ENCODE results near the gene HPSE.

The HPSE gene

DNA sequence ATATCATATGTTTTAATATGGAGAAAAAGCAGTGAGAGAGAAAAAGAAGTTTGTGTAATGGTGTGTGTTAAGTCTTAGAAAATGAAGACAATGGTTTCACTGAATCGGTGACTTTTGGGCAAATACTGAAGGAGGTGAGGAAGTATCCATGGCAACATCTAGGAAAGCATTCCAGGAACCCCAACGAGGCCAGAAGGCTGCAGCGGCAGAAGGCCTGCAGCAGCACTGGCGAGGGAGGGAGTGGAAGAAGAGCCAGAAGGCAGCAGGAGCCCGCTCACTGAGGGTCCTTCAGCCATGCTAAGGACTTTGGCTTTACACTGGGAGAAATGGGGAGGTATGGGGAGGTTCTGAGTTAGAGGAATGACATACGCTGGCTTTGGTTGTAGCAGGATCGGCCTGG, 76.8 kb downstream of the HPSE start:
- H3K4me1 Mint-ChIP-seq, result peaks cover 20% of the 10 kb centered on the region
- H3K27me3 Mint-ChIP-seq, result no peaks in the 10 kb centered on the region
- H3K27ac Mint-ChIP-seq, result no peak overlapping the region
- no peak overlapping the region for H3K4me3 Mint-ChIP-seq
- H3K36me3 Mint-ChIP-seq (ENCODE audit: low read depth), result peaks cover 19% of the 10 kb centered on the region
- H3K9me3 Mint-ChIP-seq, result no peaks in the 10 kb centered on the region
- DNase-seq (no peak), ATAC-seq (no peak)

DNA sequence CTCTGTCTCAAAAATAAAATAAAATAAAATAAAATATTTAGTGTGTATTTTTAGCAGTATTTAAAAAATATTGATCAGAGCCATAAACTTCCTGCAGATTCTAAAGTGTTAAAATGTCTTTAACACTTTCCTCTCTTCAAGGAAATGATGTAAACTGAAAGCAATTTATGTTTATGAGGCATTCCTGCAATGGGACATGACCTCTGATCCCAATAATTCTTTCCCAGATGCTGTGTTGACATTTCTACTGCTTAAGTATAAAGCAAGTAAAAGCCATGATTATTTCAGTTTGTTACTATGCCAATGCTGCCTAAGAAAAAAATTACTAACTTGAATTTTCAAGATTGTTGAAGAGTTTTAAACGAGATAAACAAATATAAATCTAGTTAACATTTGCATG, 79.1 kb downstream of the HPSE start:
- Mint-ChIP-seq H3K4me3 (no peak overlapping the region), H3K27me3 (no peaks in the 10 kb centered on the region), H3K36me3 (ENCODE audit: low read depth) (peaks cover 13% of the 10 kb centered on the region), H3K27ac (no peak overlapping the region), H3K9me3 (no peaks in the 10 kb centered on the region), H3K4me1 (peaks cover 33% of the 10 kb centered on the region)
- ATAC-seq (no peak), DNase-seq (no peak)

DNA sequence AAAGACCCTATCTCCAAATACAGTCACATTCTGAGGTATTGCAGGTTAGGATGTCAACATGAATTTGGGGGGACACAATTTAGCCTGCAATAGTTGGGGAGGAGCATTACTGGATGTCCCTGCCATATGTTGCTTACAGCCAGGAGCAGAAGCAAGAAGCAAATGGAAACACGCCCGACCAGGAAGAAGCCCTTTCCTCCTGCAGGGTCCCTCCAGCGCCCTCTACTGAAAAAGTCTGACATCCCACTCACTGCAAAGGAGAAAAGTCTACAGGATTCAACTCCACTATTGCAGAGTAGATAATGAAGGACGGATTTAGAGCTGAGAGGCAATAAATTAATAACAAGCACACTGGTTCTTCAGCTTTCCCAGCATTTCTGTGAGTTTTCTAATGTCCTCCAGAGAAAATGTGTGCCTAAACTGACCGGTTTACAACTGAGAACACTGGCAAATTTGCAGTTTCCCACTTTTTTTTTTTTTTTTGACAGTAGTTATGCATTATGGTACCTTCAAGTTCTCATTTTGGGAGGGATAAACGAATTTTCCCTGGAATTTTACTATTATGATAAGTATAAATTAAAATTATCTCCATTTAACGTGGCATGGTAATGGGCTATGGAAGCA, 81.8 kb downstream of the HPSE start:
- DNase-seq (peak; percentile 72), ATAC-seq (peak; percentile 76)
- H3K27ac Mint-ChIP-seq, result no peak overlapping the region
- no peaks in the 10 kb centered on the region for H3K9me3 Mint-ChIP-seq
- no peaks in the 10 kb centered on the region for H3K27me3 Mint-ChIP-seq
- H3K36me3 Mint-ChIP-seq (ENCODE audit: low read depth), result peaks cover 6% of the 10 kb centered on the region
- no peak overlapping the region for H3K4me3 Mint-ChIP-seq
- peaks cover 21% of the 10 kb centered on the region for H3K4me1 Mint-ChIP-seq

DNA sequence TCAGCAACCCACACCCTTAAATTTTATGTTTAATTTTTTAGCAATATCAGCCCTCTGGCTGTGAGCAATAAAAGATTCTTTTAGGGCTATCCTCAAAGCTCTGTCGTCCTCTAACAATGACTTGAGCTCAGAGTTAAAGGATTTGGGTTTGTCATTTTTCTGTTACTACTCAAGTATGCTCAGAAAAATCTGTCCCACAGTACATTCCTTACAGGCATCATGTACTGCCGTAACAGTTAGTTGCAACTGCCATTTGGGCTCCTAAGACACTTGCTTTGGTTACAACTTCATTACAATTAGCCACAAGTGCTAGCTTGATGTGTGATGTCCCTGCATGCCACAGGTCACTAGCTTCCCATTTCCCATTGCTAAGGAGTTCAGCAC, 83.2 kb downstream of the HPSE start:
- H3K27me3 Mint-ChIP-seq, result no peaks in the 10 kb centered on the region
- ATAC-seq (no peak), DNase-seq (no peak)
- no peaks in the 10 kb centered on the region for H3K9me3 Mint-ChIP-seq
- H3K4me1 Mint-ChIP-seq, result peaks cover 19% of the 10 kb centered on the region
- H3K36me3 Mint-ChIP-seq (ENCODE audit: low read depth), result peaks cover 2% of the 10 kb centered on the region
- no peak overlapping the region for H3K4me3 Mint-ChIP-seq
- H3K27ac Mint-ChIP-seq, result no peak overlapping the region

DNA sequence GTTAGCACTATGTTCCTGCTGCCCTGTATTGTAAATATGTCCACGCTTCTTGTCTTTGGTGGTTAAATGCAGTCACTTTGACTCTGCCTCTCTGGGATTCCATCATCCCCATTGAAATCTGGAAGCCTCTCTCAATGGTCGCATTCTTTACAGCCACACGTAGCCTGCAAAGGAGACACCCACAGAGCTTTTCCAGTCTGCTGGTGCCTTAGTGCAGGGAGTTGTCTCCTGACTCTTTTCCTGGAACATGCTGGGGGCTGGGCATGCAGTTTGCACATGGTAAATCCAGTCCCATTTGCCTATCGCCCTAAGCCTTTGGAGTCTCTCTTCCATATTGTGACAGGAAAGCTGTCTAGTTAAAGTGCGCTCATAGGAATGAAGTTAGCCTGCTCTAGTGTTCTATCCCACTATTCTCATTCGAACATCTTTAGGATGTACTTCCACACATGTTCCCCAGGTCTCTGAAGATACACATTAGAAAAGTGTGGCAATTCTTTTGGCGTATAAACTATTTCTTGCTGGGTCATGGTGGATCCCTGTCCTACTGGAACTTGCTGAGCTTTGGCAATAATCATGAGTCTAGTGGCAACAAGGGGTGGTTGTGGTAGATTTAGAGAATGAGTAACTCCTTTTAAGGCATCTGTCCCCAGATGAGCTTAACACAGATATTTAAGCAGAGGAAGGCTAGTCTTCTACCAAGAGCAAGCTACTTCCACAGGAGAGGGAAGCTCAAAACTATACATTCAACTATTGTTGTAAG, 83.8 kb downstream of the HPSE start:
- no peak for DNase-seq
- Mint-ChIP-seq H3K27me3 (no peaks in the 10 kb centered on the region), H3K27ac (no peak overlapping the region), H3K4me1 (peaks cover 19% of the 10 kb centered on the region), H3K4me3 (no peak overlapping the region), H3K9me3 (no peaks in the 10 kb centered on the region), H3K36me3 (ENCODE audit: low read depth) (peaks cover 2% of the 10 kb centered on the region)
- no peak for ATAC-seq

DNA sequence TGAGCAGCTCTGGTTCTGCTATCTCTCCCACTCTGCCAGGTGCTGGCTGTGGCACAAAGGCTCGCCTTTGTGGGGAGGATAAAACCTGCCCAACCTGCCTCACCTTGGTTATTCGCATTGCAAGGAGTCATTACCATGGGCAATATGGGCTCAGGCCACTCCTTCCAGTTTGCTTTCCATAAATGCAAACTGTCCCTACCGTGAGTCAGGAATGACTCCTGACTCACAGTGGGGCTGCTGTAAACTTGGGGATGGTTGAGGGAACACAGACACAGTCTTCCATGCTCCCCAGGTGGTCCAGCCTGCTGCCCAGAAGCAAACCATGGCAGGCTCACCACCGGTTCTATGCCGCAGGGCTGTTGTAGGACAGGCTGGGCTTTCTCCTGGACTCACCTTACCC, 86.2 kb downstream of the HPSE start:
- Mint-ChIP-seq H3K4me1 (peaks cover 20% of the 10 kb centered on the region), H3K27ac (no peak overlapping the region), H3K36me3 (ENCODE audit: low read depth) (no peaks in the 10 kb centered on the region), H3K9me3 (no peaks in the 10 kb centered on the region), H3K4me3 (no peak overlapping the region), H3K27me3 (no peaks in the 10 kb centered on the region)
- ATAC-seq (no peak), DNase-seq (no peak)

DNA sequence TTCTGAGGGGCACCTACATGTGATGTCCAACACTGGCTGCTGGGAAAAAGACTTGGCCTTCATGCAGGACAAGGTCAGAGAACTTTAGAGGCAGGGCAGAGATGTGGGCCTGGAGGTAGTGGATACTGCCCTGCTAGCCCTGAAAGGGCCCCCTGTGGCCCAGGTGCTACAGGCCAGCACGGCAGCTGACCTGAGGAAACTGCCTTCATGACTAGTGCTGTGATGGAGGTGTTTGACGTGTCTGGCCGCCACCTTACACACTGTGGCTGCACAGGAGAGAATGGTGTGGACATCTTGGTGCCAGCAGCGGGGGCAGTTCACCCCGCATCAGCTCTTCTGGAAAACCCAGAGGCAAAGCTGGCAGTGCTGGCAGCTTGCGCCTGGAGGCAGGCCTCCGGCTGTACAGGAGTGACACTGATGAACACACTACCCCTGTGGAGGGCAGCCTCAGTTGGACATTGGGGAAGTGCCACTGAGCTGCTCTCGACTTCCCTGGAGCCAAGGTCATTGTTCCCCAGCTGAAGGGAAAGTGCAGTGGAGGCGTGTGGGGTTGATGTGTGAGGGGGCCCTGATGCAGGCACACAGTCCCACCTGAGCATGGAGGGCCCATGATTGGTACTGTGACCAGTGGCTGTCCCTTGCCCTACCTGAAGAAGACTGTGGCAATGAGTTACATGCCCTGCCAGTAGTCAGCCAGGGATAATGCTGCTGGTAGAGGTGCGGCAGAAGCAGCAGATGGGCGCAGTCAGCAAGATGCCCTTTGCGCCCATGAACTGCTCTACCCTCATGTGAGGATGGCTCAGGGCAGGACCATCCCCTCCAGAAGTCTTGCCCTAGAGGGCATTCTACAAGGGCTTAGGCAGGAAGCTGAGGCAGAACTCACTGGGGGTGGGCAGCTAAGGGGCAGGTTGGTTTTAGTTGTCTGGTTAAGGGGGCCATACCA, 87.0 kb downstream of the HPSE start:
- peaks cover 14% of the 10 kb centered on the region for H3K4me1 Mint-ChIP-seq
- DNase-seq, result no peak
- H3K27ac Mint-ChIP-seq, result no peak overlapping the region
- no peak overlapping the region for H3K4me3 Mint-ChIP-seq
- H3K36me3 Mint-ChIP-seq (ENCODE audit: low read depth), result peaks cover 3% of the 10 kb centered on the region
- H3K27me3 Mint-ChIP-seq, result no peaks in the 10 kb centered on the region
- no peak for ATAC-seq
- H3K9me3 Mint-ChIP-seq, result no peaks in the 10 kb centered on the region

All from activated naive CD8-positive, alpha-beta T cell treated with anti-CD3 and anti-CD28 coated beads, Interleukin-2, amount 50 U/mL, for 24 hours (primary cell).